ENCODE results near the gene CTNNA2. TPM values are rescaled to one million over a fixed set of nuclear protein-coding genes. Genes with fewer than 3 reads are reported as not detected.
"Not testable (repeated sequence)": the region's sequence is repeated elsewhere in the genome, so short reads cannot be mapped to it uniquely, and the experiment has no call there.

CTNNA2 gene
- total RNA-seq, 2 donors from 2014 or later: 0.17 to 0.88 TPM

DNA sequence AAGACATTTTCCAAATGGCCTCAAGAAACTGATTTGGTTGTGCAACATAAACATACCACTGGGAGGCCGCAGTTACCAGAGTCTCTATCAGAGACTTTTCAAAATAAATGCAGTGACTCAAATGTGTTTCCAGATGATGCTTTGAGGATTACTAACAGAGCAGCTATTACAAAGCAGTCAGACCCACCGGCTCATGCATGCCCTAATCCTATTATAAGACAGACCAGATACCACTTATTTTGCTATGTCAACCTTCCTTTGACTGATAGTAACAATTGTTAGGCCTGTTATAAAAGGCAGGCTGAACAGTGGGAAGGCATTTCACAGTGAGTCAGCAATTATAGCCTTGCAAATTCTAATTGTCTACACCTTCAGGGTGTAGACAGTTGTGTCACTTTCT, 574.0 kb downstream of the CTNNA2 start:
- Histone ChIP-seq H3K4me1 (no peaks in the 10 kb centered on the region), H3K36me3 (no peaks in the 10 kb centered on the region), H3K27ac (no peak overlapping the region), H3K9me3 (no peaks in the 10 kb centered on the region), H3K9ac (ENCODE audit: low read depth in 2 of 2, low read length in 2 of 2) (no peak overlapping the region), H3K4me3 (no peak overlapping the region), H3K27me3 (no peaks in the 10 kb centered on the region)
- TF ChIP-seq, protein P1, sequence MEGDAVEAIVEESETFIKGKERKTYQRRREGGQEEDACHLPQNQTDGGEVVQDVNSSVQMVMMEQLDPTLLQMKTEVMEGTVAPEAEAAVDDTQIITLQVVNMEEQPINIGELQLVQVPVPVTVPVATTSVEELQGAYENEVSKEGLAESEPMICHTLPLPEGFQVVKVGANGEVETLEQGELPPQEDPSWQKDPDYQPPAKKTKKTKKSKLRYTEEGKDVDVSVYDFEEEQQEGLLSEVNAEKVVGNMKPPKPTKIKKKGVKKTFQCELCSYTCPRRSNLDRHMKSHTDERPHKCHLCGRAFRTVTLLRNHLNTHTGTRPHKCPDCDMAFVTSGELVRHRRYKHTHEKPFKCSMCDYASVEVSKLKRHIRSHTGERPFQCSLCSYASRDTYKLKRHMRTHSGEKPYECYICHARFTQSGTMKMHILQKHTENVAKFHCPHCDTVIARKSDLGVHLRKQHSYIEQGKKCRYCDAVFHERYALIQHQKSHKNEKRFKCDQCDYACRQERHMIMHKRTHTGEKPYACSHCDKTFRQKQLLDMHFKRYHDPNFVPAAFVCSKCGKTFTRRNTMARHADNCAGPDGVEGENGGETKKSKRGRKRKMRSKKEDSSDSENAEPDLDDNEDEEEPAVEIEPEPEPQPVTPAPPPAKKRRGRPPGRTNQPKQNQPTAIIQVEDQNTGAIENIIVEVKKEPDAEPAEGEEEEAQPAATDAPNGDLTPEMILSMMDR (IDR thresholded peaks at IDR 0.05): no peak
- no peak for DNase-seq
- intact Hi-C loops (cut with DNase I): no loop called here

DNA sequence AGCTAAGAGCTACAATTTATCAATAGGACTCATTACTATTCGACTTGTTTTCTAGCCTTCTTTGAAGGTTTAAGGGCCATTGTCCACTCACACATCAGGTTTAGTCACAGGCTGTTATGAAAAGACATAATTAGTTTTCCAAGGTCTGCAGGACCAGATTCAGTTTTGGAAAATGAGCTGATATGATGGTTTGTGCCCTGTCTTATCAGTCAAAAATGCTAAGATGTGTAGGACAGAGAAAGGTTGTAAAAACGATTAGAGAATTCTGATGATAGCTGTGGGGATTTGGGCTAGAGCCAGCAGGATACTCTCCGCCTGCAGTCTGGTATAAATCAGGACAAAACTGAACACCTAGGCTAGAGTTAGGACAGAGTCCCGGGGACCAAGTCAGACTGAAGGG, 578.4 kb downstream of the CTNNA2 start:
- Histone ChIP-seq H3K9ac (ENCODE audit: low read depth in 2 of 2, low read length in 2 of 2) (no peak overlapping the region), H3K4me3 (no peak overlapping the region), H3K27ac (no peak overlapping the region), H3K4me1 (no peaks in the 10 kb centered on the region), H3K27me3 (no peaks in the 10 kb centered on the region), H3K36me3 (no peaks in the 10 kb centered on the region), H3K9me3 (no peaks in the 10 kb centered on the region)
- intact Hi-C loops (cut with DNase I): no loop called here
- DNase-seq: no peak
- TF ChIP-seq, protein P1 (IDR thresholded peaks at IDR 0.05): no peak

DNA sequence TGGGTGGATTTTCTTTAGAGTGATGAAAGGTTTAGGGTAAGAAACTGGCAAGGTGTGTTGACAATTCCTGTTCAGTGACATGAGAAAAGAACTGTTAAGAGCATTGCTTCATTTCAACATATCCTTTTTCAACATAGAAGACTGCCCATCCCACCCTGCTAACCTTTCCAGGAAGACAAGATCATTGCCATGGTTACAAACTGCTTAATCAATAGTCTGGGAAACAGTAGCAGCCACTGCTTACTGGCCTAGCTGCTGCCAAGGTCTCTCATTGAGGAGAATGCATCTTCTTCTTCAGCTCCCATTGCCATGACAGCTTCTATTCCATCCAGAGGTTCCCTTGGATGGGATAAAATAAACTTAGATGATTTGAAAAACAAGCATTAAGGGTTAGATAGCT, 579.6 kb downstream of the CTNNA2 start:
- Histone ChIP-seq H3K27me3 (no peaks in the 10 kb centered on the region), H3K4me1 (no peaks in the 10 kb centered on the region), H3K27ac (no peak overlapping the region), H3K36me3 (no peaks in the 10 kb centered on the region), H3K9ac (ENCODE audit: low read depth in 2 of 2, low read length in 2 of 2) (no peak overlapping the region), H3K9me3 (no peaks in the 10 kb centered on the region), H3K4me3 (no peak overlapping the region)
- intact Hi-C loops (cut with DNase I): no loop called here
- TF ChIP-seq, protein P1 (IDR thresholded peaks at IDR 0.05): no peak
- DNase-seq: no peak

DNA sequence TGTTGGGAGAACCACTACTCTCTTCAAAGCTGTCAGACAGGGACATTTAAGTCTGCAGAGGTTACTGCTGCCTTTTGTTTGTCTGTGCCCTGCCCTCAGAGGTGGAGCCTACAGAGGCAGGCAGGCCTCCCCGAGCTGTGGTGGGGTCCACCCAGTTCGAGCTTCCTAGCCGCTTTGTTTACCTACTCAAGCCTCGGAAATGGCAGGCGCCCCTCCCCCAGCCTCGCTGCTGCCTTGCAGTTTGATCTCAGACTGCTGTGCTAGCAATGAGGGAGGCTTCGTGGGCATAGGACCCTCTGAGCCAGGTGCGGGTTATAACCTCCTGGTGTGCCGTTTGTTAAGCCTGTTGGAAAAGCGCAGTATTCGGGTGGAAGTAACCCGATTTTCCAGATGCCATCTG, 585.7 kb downstream of the CTNNA2 start:
- H3K4me1 ChIP-seq; H3K27me3 ChIP-seq; H3K27ac ChIP-seq; DNase-seq; H3K9me3 ChIP-seq; H3K36me3 ChIP-seq; intact Hi-C loops (cut with DNase I); H3K9ac ChIP-seq (ENCODE audit: low read depth in 2 of 2, low read length in 2 of 2); H3K4me3 ChIP-seq: not testable (repeated sequence)

DNA sequence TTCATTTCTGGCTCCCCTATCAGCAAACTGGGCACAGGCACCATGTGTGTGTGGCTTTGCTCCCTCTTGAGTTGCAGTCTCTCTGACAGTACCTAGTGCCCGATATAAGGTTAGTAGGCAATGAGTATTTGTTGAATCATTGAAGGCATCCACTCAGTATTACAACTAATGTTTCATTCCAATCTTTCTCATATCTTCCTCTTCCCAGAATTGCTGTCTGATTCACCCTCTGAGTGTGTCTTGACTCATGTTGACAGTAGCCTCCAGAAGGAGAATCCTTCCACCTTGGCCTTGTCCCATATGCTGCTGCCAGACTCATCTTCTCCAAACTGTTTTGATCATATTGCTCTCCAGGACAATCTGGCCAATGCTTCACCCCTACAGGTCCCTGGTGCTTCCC, 589.2 kb downstream of the CTNNA2 start:
- no peak for DNase-seq
- intact Hi-C loops (cut with DNase I): no loop called here
- Histone ChIP-seq H3K36me3 (no peaks in the 10 kb centered on the region), H3K27ac (no peak overlapping the region), H3K4me3 (no peak overlapping the region), H3K27me3 (no peaks in the 10 kb centered on the region), H3K9ac (ENCODE audit: low read depth in 2 of 2, low read length in 2 of 2) (no peak overlapping the region), H3K9me3 (no peaks in the 10 kb centered on the region), H3K4me1 (no peaks in the 10 kb centered on the region)
- TF ChIP-seq, protein P1 (IDR thresholded peaks at IDR 0.05): no peak

DNA sequence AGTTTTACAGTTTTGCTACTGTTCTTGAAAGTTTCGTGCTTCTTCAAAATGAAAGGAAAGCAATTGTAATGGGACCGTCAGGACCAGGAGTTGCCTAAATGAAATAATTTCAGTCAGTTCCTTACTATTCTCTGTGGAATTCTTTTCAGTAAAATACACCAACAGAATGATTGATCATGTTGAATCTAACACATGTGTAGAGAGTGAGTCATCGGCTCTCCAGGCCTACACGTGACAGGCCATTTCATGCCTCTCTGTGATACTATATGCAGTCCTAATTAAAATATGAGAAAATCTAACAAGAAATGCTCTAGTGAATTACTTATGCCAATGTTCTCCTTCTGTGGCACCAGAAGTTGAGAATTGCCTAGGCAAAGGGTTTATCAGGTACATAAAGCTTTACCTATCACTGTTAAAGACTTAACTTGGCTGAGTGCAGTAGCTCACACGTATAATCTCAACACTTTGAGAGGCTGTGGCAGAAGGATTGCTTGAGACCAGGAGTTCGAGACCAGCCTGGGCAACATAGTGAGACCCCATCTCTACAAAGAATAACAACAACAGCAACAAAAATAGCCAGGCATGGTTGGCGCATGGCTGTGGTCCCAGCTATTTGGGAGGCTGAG, 592.3 kb downstream of the CTNNA2 start:
- Histone ChIP-seq H3K36me3 (no peaks in the 10 kb centered on the region), H3K27ac (no peak overlapping the region), H3K27me3 (no peaks in the 10 kb centered on the region), H3K9ac (ENCODE audit: low read depth in 2 of 2, low read length in 2 of 2) (no peak overlapping the region), H3K9me3 (no peaks in the 10 kb centered on the region), H3K4me3 (no peak overlapping the region), H3K4me1 (no peaks in the 10 kb centered on the region)
- intact Hi-C loops (cut with DNase I): no loop called here
- TF ChIP-seq, protein P1 (IDR thresholded peaks at IDR 0.05): no peak
- no peak for DNase-seq

Measured in colonic mucosa (tissue), 4 donors.